ENCODE measurements around the gene RIOK1.
"Not testable (repeated sequence)": the region's sequence is repeated elsewhere in the genome, so short reads cannot be mapped to it uniquely, and the experiment has no call there.

Gene RIOK1

DNA sequence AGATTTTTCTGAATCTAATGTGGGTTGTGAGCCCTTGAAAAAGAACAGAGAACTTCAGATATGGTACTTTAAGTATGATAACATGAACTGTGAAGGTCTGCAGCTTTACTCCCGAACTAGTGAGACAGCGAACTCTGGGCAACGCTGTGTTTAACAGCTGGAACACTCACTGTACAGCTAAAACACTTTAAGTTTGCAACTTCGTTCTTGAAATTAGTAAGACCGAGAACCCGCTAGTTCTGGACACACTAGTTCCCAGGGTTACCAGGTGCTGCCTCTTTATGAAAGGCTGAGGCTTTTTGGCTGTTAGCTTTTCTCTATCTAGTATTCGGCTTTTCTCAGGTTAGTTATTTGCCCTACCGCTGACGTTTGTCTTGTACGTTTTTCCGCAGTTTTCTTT, 52.9 kb downstream of the RIOK1 start:
- no peak for DNase-seq

DNA sequence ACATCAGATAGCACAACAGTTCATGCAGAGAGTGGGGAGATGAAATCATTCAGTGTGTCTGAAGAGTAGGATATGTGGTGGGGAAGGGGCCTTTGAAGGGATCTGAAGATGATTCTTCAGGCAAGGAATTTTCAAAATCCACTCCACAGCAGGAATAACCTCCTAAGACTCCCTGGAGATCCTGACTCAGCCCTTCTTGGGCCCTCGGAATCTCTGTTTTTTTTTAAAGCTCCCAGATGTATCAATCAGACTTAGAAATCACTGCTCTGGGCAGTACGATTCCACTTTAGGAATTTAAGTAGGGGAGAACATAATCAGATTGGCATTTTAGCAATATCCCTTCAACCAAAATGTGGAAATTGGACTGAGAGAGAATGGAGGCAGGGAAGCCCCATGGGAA, 55.5 kb downstream of the RIOK1 start:
- no peak for DNase-seq

DNA sequence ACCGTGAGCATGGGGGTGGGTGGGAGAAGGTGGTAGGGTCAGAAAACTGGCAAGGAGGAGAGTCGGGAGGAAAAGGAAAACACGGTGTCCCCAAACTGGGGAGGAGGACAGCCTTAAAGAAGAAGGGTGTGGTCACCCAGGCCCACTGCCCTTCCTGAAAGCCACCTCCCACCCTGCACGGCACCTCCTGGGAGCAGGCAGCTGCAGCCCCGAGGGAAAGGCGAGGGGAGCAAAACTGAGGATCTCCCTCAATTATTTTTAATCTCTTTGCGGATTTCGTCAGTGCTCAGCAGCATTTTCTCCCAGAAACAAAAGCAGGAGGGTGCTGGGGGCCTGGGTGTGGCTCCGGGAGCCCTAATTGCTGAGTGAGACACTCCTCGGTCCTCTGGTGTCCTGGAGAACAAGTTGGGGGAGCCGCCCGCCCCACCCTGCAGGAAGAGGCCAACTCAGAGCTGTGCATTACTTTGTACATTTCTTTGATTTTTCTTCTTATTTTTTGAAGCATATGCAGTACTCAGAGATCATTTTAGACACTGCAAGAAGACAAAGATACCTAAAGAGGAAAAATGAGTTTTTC, 56.4 kb downstream of the RIOK1 start:
- no peak for DNase-seq

DNA sequence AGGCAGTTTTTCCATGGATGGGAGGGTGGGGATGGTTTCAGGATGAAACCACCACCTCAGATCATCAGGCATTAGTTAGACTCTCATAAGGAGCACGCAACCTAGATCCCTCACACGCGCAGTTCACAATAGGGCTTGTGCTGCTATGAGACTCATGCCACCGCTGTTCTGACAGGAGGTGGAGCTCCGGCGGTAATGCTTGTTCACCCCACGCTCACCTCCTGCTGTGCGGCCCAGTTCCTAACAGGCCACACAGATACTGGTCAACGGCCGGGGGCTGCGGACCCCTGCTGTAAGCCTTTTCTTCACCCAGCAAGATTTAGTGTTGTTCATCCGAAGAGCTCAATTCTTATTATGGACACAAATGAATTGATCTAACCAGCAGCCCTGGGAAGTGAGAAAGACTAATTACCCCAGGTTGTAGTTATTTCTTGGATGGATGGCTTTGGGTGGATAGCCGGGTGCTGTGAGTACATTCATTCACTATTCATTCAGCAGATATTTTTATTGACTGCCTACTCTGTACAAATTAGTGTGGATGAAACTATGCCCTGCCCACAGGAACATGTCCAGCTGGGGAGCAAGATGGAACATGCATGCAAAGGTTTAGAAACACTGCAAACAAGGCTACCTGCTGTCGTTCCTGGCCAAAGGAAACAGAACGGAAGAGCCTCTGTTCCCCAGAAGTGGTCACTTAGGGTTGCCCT, 57.2 kb downstream of the RIOK1 start:
- DNase-seq, result no peak

DNA sequence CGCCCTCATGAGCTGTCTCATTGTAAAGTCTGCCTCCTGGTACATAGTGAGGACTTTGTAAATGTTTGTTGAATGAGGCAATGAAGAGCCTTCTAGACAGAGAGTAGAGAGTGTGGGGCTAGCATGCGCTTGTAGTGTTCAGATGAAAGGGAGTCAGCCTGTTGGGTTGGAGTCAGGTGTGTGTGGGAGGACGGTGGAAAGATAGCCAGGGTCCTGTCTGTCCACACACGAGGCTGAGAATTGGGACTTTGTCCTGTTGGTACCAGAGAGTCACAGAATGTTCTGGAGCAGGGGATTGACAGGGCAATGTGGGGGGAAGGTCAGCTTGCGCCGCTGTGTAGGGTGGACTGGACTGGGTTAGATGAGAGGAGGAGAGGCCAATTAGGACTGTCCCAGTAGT, 58.6 kb downstream of the RIOK1 start:
- no peak for DNase-seq

DNA sequence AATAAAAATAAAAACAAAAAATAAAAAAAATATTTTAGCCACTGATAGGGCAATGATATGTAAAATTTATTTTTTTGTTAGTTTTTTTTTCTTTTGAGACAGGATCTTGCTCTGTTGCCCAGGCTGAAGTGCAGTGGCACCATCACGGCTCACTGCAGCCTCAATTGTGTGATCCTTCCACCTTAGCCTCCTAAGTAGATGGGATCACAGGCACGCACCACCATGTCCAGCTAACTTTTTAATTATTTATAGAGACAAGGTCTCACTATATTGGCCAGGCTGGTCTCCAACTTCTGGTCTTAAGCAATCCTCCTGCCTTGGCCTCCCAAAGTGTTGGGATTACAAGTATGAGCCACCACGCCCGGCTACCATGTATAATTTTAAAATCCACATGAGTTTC, 59.4 kb downstream of the RIOK1 start:
- no peak for DNase-seq

DNA sequence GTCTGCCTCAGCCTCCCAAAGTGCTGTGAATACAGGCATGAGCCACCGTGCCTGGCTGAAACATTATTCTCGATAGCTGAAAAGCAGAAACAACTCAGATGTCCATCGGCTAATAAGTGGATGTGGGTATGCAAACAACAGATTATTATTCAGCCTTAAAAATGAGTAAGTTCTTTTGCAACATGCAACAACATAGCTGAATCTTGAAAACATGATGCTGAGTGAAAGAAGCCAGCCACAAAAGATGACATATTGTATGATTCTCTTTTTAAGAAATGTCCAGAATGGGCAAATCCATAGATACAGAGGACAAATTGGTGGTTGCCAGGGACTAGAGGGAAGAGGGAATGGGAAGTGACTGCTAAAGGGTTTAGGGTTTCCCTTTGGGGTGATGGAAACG, 61.7 kb downstream of the RIOK1 start:
- no peak for DNase-seq

DNA sequence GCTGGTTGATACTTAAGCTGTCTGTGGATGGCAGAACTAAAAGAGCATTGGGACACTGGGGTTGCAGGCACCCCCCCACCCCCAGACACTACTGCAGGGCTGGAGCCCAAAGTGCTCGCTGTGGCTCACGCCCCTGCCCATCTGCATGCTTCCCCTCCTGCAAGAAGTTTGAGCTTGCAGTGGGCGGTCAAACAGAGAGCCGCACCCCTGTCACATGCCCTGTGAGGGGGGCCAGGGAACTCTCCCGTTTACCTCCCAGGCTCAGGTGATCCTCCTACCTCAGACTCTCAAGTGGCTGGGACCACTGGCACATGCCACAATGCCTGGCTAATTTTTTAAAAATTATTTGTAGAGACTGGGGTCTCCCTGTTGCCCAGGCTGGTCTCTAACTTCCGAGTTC, 63.3 kb downstream of the RIOK1 start:
- DNase-seq, result no peak

DNA sequence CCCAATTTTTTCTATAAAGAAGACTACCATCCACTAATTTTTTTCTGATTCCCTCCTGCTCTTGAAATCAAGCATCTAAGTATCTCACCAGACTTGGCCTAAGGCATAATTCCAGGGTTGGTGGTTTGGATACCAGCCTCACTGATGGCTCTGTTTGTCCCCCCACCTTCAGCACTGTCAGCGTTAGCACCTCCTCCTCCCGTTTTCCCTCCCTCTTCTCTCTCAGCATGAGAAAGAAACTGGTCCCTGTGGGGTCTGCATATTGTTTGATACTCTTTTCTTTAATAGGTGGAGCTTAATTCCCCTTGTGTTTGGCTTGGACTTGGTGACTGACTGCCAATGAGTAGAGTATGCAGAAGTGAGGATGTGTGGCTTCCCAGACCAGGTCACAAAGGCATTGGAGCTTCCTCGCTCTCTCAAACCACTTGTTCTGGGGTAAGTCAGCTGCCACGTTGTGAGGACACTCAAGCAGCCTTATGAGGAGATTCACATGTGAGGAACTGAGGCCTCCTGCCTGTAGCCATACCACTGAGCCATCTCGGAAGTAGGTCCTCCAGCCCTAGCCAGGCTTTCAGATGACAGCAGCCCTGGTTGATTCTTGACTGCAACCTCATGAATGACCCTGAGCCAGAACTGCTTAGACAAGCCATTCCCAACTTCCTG, 65.2 kb downstream of the RIOK1 start:
- DNase-seq, result no peak

DNA sequence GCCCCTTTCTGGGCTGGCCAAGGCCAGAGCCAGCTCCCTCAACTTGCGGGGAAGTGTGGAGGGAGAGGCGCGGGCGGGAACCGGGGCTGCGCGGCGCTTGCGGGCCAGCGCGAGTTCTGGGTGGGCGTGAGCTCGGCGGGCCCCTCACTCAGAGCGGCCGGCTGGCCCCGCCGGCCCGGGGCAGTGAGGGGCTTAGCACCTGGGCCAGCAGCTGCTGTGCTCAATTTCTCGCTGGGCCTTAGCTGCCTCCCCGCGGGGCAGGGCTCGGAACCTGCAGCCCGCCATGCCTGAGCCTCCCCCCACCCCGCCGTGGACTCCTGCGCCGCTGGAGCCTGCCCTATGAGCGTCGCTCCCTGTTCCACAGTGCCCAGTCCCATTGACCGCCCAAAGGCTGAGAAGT, 66.7 kb downstream of the RIOK1 start:
- DNase-seq, result not testable (repeated sequence)

DNA sequence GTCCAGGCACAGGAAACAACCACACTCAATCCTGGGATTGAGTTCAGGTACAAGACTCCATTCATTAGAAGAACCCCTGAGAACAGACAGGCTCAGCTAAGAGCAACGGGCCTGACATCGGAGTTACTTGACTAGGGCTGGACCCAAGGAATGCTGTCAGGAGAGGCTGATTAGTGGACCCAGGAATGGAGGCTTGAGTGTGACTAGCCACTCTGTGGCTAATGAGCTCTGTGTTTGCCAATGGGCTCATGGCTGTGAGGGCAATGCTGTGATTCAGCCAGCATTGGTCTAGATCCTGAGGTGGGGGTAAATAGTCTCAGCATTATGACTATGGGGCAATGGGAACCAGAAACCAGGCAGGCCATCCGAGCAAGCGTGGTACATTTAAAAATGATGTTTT, 71.8 kb downstream of the RIOK1 start:
- no peak for DNase-seq

DNA sequence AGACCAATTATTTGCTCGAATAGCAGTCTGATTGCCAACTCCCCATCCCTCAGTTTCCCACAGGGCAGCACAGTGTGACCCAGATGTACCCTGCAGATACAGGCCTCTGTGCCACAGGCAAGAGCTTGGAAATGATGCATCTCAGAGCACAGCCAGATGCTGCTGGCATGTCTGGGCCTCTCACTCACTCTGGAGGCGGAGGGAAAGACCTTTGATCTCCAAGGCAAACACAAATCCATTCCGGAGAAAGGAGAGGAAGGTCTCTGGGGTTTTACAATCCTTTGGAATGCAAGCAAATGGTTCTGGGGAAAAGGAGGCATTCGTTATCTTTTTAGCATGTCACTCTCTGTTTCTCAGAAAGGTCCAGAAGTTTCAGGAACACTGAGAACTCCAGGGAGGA, 74.2 kb downstream of the RIOK1 start:
- no peak for DNase-seq

DNA sequence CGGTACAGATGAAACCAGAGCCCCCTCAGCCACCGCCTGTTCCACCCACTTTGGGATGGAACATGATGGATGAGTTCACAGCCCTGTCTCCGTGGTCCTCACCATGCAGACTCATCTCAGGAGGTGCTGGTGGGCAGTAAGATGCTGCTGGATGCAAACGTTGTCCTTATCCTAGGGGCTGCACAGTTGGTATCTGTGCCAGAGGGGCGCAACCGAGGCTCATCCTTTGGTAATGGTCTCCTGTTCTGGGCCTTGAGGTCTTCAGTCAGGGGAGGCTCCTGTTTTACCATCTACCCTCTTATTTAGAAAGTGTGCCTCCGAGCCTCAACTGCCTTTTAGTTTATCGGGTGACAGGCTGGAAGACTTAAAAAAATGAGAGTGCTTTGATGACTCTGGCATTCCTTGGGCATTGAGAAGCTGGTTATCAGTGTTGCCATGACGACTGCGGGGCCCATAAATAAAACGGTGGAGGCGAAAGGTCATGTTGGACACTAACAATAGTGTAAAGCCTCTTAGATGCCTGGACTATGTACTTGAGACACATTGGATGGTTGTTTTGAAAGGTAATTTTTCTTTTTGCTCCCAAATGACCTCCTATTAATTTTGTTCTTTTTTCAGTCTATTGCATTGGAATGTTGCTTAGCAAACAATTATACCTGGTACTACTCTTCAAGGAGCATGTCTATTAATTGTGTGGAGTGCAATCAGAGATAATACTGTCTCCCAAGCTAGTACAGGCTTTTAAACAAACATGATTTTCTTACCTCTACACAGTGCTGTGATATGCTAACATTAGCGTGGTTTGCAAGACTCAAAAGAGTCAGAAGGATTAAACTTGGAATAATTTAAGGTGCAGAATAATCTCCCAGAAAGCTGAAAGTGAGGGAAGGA, 77.6 kb downstream of the RIOK1 start:
- DNase-seq, result no peak
